Measurements from ENCODE around the gene DNAH1. TPM values are rescaled to one million over a fixed set of nuclear protein-coding genes. Genes with fewer than 3 reads are reported as not detected.
A peak's percentile ranks its signal among the peaks of the same experiment; 100 is the strongest.
"Not testable (repeated sequence)": the region's sequence is repeated elsewhere in the genome, so short reads cannot be mapped to it uniquely, and the experiment has no call there.

DNAH1 gene
- total and polyA plus RNA-seq, 2 experiments from 2014 or later: 0.81 to 4.0 TPM

DNA sequence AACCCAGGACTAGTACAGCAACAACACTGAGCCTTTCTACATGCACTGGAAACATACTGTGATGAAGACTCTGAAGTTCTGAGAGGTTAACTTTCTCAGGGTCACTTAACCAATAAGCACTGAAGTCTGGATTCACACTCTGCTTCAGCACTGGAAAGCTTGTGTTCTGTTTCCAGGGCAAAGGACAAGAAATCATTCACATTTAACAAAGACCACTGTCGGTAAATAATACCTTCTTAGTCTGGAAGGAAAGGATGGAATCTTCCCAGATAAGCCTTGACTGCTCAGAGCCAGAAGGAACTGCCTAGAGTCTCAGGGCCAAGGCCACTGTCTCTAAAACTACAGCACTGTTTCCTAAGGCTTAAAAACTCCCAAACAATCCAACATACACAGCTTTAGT is 32.8 kb upstream of the DNAH1 start:
- 95 to 100% methylated on average over 1 of the region's 1 CpG for WGBS, 2 experiments (ENCODE audit: low coverage in 1 of 2, low lambda C conversion rate in 2 of 2, missing lambda C conversion rate in 2 of 2)
- in situ Hi-C loops (cut with MboI): no loop called here

DNA sequence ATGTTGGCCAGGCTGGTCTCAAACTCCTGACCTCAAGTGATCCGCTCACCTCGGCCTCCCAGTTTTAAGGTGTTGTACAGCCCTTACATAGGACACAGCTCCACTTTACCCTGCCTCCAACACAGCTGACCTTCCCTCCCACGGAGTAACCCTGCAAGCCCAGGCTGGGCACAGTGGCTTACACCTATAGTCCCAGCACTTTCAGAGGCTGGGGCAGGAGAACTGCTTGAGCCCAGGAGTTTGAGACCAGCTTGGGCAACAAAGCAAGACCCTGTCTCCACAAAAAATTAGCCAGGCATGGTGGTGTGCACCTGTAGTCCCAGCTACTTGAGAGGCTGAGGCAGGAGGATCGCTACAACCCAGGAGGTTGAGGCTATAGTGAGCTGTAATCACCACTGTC is 32.1 kb upstream of the DNAH1 start:
- DNase-seq; H3K9me3 ChIP-seq (ENCODE audit: low read depth); H3K4me2 ChIP-seq (ENCODE audit: unreplicated experiment); H3K4me3 ChIP-seq; in situ Hi-C loops (cut with MboI); H4K20me1 ChIP-seq (ENCODE audit: insufficient read depth); H3K9me2 ChIP-seq (ENCODE audit: insufficient read depth); H3K27me3 ChIP-seq (replicated peaks; ENCODE audit: insufficient read depth); H3K27ac ChIP-seq; H3K9ac ChIP-seq; H2AFZ ChIP-seq; H3K36me3 ChIP-seq (ENCODE audit: low read depth): not testable (repeated sequence)
- H3K79me2 ChIP-seq (ENCODE audit: insufficient read depth): peaks cover 34% of the 10 kb centered on the region
- WGBS, 2 experiments (ENCODE audit: low coverage in 1 of 2, low lambda C conversion rate in 2 of 2, missing lambda C conversion rate in 2 of 2): 88 to 92% methylated on average over 4 of the region's 4 CpGs
- peaks cover 33% of the 10 kb centered on the region for H3K4me1 ChIP-seq (ENCODE audit: insufficient read depth)
- H3F3A ChIP-seq (ENCODE audit: insufficient read depth): peaks cover 40% of the 10 kb centered on the region

More for the DNA sequence above, 32.8 kb upstream of the DNAH1 start:
- H3K4me1 ChIP-seq (ENCODE audit: insufficient read depth): peaks cover 29% of the 10 kb centered on the region
- no peaks in the 10 kb centered on the region for H3K27me3 ChIP-seq (replicated peaks; ENCODE audit: insufficient read depth)
- H3K9me3 ChIP-seq (ENCODE audit: low read depth): no peaks in the 10 kb centered on the region
- no peak overlapping the region for H3K4me2 ChIP-seq (ENCODE audit: unreplicated experiment)
- peaks cover 28% of the 10 kb centered on the region for H3K79me2 ChIP-seq (ENCODE audit: insufficient read depth)
- H3K9ac ChIP-seq: no peak overlapping the region
- no peak for DNase-seq
- no peaks in the 10 kb centered on the region for H3K9me2 ChIP-seq (ENCODE audit: insufficient read depth)
- H4K20me1 ChIP-seq (ENCODE audit: insufficient read depth): no peaks in the 10 kb centered on the region
- H3K4me3 ChIP-seq: no peak overlapping the region
- peaks cover 40% of the 10 kb centered on the region for H3F3A ChIP-seq (ENCODE audit: insufficient read depth)
- H3K36me3 ChIP-seq (ENCODE audit: low read depth): no peaks in the 10 kb centered on the region
- TF ChIP-seq EZH2 (IDR thresholded peaks at IDR 0.05; ENCODE audit: insufficient read depth, poor library complexity, severe bottlenecking) (no peak), EZH2phosphoT487 (IDR thresholded peaks at IDR 0.05; ENCODE audit: insufficient read depth, low read depth) (no peak)
- no peak overlapping the region for H2AFZ ChIP-seq
- H3K27ac ChIP-seq: no peak overlapping the region

DNA sequence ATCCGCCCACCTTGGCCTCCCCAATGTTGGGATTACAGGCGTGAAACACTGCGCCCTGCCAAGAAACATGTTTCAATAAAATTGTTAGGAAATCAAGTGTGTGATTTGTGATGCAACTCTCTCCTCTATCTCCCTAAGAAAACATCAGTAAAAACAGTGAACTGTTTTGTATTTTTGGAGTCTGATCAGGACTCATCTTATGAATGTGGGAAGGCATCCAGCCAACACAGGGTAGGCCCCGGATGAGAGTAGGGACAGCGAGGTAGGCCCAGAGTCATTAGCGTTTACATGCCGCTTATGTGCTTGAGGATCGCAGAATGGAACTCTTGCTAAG is 29.4 kb upstream of the DNAH1 start:
- 81 to 86% methylated on average over 8 of the region's 8 CpGs for WGBS, 2 experiments (ENCODE audit: low coverage in 1 of 2, low lambda C conversion rate in 2 of 2, missing lambda C conversion rate in 2 of 2)
- in situ Hi-C loops (cut with MboI): no loop called here
- Histone ChIP-seq H3K9me2 (ENCODE audit: insufficient read depth) (no peaks in the 10 kb centered on the region), H2AFZ (peak overlapping the region; percentile 88; the same call in 1 of the 2 replicates), H3F3A (ENCODE audit: insufficient read depth) (peaks cover 17% of the 10 kb centered on the region), H3K79me2 (ENCODE audit: insufficient read depth) (peaks cover 39% of the 10 kb centered on the region), H3K9ac (peak overlapping the region; percentile 99), H3K27me3 (replicated peaks; ENCODE audit: insufficient read depth) (no peaks in the 10 kb centered on the region), H3K9me3 (ENCODE audit: low read depth) (no peaks in the 10 kb centered on the region), H3K4me3 (peak overlapping the region; percentile 98), H3K27ac (peak overlapping the region; percentile 99), H4K20me1 (ENCODE audit: insufficient read depth) (no peaks in the 10 kb centered on the region), H3K4me1 (ENCODE audit: insufficient read depth) (peaks cover 16% of the 10 kb centered on the region), H3K4me2 (ENCODE audit: unreplicated experiment) (peak overlapping the region; percentile 93), H3K36me3 (ENCODE audit: low read depth) (no peaks in the 10 kb centered on the region)
- no peak for TF ChIP-seq EZH2phosphoT487 (IDR thresholded peaks at IDR 0.05; ENCODE audit: insufficient read depth, low read depth)
- TF ChIP-seq EZH2 (IDR thresholded peaks at IDR 0.05; ENCODE audit: insufficient read depth, poor library complexity, severe bottlenecking): no peak
- DNase-seq: peak; percentile 47

DNA sequence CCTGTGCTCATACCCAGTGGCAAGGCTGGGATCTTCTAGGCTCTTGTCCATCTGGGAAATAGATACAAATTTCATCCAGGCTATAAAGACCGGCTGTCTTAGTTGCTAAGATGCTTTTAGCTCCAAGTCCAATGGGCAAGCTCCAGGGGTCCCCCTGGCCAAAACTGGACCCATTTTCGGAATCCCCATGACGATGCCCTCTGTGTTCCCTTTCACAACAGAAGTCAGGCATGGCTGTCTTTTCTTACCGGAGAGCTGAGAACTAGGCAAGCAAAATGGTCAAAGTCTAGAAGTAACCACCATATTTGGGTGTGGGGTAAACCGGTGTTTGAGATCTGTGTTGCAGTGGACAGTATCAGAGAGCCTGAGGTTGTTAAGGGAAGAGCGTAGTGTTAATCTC is 27.4 kb upstream of the DNAH1 start:
- Histone ChIP-seq H3K36me3 (ENCODE audit: low read depth) (no peaks in the 10 kb centered on the region), H4K20me1 (ENCODE audit: insufficient read depth) (no peaks in the 10 kb centered on the region), H3K4me3 (peak overlapping the region; percentile 98), H3K9me2 (ENCODE audit: insufficient read depth) (no peaks in the 10 kb centered on the region), H3K9ac (peak overlapping the region; percentile 99), H3K79me2 (ENCODE audit: insufficient read depth) (peaks cover 39% of the 10 kb centered on the region), H3K27me3 (replicated peaks; ENCODE audit: insufficient read depth) (no peaks in the 10 kb centered on the region), H3K9me3 (ENCODE audit: low read depth) (no peaks in the 10 kb centered on the region), H3K4me2 (ENCODE audit: unreplicated experiment) (peak overlapping the region; percentile 93), H3K27ac (peak overlapping the region; percentile 99; the same call in 1 of the 2 replicates), H3K4me1 (ENCODE audit: insufficient read depth) (peaks cover 9% of the 10 kb centered on the region), H3F3A (ENCODE audit: insufficient read depth) (no peaks in the 10 kb centered on the region), H2AFZ (peak overlapping the region; percentile 88)
- in situ Hi-C loops (cut with MboI): no loop called here
- TF ChIP-seq EZH2phosphoT487 (IDR thresholded peaks at IDR 0.05; ENCODE audit: insufficient read depth, low read depth): no peak
- TF ChIP-seq EZH2 (IDR thresholded peaks at IDR 0.05; ENCODE audit: insufficient read depth, poor library complexity, severe bottlenecking): no peak
- no peak for DNase-seq
- 93% methylated on average over 6 of the region's 6 CpGs for WGBS, 2 experiments (ENCODE audit: low coverage in 1 of 2, low lambda C conversion rate in 2 of 2, missing lambda C conversion rate in 2 of 2)

DNA sequence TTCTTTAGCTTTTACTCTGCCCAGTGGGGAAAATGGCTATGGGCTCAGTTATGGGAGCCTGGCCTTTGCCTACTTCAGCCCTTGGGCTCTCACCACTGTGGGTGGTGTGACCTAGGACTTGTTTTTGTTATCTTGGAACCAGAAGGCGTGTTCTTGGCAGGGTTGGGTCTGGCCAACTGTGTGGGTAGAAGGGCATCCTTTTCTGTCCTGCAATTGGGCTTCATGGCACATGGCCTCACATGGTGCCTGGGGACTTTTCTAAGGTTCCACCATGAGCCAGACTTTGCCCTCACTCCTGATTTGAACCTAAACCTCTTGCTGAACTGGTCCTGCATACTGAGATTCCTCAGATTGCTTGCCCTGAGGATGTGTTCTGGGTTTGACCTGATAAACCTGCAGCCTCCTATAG is 26.8 kb upstream of the DNAH1 start:
- H3K36me3 ChIP-seq (ENCODE audit: low read depth): no peaks in the 10 kb centered on the region
- DNase-seq: no peak
- H3K79me2 ChIP-seq (ENCODE audit: insufficient read depth): peaks cover 39% of the 10 kb centered on the region
- H3K4me1 ChIP-seq (ENCODE audit: insufficient read depth): peaks cover 9% of the 10 kb centered on the region
- 89 to 94% methylated on average over 1 of the region's 1 CpG for WGBS, 2 experiments (ENCODE audit: low coverage in 1 of 2, low lambda C conversion rate in 2 of 2, missing lambda C conversion rate in 2 of 2)
- H3K9me2 ChIP-seq (ENCODE audit: insufficient read depth): no peaks in the 10 kb centered on the region
- in situ Hi-C loops (cut with MboI): no loop called here
- H3K27ac ChIP-seq: no peak overlapping the region
- no peaks in the 10 kb centered on the region for H3F3A ChIP-seq (ENCODE audit: insufficient read depth)
- H3K4me2 ChIP-seq (ENCODE audit: unreplicated experiment): no peak overlapping the region
- no peaks in the 10 kb centered on the region for H3K27me3 ChIP-seq (replicated peaks; ENCODE audit: insufficient read depth)
- no peaks in the 10 kb centered on the region for H3K9me3 ChIP-seq (ENCODE audit: low read depth)
- H3K9ac ChIP-seq: no peak overlapping the region
- no peak overlapping the region for H3K4me3 ChIP-seq
- no peaks in the 10 kb centered on the region for H4K20me1 ChIP-seq (ENCODE audit: insufficient read depth)
- TF ChIP-seq EZH2phosphoT487 (IDR thresholded peaks at IDR 0.05; ENCODE audit: insufficient read depth, low read depth) (no peak), EZH2 (IDR thresholded peaks at IDR 0.05; ENCODE audit: insufficient read depth, poor library complexity, severe bottlenecking) (no peak)
- H2AFZ ChIP-seq: no peak overlapping the region
